ENCODE data around the gene PDCL2.

DNA sequence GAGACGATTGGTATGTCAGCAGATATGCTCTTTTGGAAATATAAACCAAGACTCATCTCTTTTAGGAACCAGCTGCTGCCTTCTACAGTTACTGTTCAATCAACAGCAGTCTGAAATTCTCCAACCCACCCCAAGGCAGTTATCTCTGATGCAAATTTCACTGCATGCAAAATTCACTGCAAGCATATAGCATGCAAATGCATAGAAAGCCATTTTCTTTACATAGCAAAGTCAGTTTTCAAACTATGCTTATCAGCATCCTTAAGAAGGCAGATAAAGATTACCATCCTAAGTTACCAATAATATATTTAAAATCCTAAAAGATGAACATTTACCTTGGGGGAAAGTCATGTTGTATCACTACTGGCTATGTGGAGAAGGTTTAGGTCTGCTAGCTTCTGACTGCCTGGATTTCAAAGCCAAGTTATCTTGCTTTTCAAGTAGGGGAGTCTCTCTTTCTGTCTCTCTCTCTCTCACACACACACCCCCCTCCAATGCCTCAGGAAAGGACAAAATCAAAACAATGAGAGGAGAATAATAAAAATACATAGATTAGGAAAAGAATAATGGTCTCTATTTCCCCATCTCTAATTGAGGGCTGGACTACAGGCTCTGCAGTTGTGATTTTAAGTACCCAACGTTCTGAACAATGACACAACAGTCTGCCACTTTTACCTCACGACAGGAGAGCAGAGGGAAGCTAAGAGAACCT, 42.5 kb upstream of the PDCL2 start:
- TF ChIP-seq, protein P1, sequence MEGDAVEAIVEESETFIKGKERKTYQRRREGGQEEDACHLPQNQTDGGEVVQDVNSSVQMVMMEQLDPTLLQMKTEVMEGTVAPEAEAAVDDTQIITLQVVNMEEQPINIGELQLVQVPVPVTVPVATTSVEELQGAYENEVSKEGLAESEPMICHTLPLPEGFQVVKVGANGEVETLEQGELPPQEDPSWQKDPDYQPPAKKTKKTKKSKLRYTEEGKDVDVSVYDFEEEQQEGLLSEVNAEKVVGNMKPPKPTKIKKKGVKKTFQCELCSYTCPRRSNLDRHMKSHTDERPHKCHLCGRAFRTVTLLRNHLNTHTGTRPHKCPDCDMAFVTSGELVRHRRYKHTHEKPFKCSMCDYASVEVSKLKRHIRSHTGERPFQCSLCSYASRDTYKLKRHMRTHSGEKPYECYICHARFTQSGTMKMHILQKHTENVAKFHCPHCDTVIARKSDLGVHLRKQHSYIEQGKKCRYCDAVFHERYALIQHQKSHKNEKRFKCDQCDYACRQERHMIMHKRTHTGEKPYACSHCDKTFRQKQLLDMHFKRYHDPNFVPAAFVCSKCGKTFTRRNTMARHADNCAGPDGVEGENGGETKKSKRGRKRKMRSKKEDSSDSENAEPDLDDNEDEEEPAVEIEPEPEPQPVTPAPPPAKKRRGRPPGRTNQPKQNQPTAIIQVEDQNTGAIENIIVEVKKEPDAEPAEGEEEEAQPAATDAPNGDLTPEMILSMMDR (IDR thresholded peaks at IDR 0.05; ENCODE audit: poor library complexity, severe bottlenecking) = no peak
- TF ChIP-seq EP300 (conservative IDR thresholded peaks at IDR 0.05; ENCODE audit: poor library complexity, severe bottlenecking) = no peak
- no peak for TF ChIP-seq POLR2AphosphoS5 (IDR thresholded peaks at IDR 0.05)

Data from neural cell (in vitro differentiated cells).